ENCODE results near the gene RALA. TPM values are rescaled to one million over a fixed set of nuclear protein-coding genes. Genes with fewer than 3 reads are reported as not detected.

The RALA gene
- polyA plus RNA-seq, 1 donor (not counting 4 experiments of a cell fraction or from before 2014, with no cell fraction given) = 64.6 TPM

GRCh38 chr7:39609113-39609934 is 14.0 kb upstream of the RALA start:
- Histone ChIP-seq H3K4me1 (ENCODE audit: control insufficient read depth, extremely low read depth, insufficient read depth, low read length) (peaks cover 56% of the 10 kb centered on the region), H3K9me1 (ENCODE audit: control insufficient read depth, extremely low read depth, insufficient read depth, low read length) (no peaks in the 10 kb centered on the region), H3K9me3 (ENCODE audit: control insufficient read depth, low read depth, low read length) (no peaks in the 10 kb centered on the region), H3K36me3 (ENCODE audit: control insufficient read depth in 2 of 2, extremely low read depth in 1 of 2, insufficient read depth in 2 of 2, low read length in 2 of 2) (no peaks in the 10 kb centered on the region), H3K27ac (ENCODE audit: control insufficient read depth, insufficient read depth, low read length) (peak overlapping the region; percentile 86), H2AFZ (ENCODE audit: control insufficient read depth, low read length) (peak overlapping the region; percentile 72), H3K4me3 (ENCODE audit: control insufficient read depth in 2 of 3, extremely low read depth in 1 of 3, insufficient read depth in 2 of 3, low read depth in 1 of 3, low read length in 3 of 3) (peak overlapping the region; percentile 4 to 29 (median 16)), H3K79me2 (ENCODE audit: control insufficient read depth, insufficient read depth, low read length) (no peaks in the 10 kb centered on the region), H3K9ac (ENCODE audit: control insufficient read depth, extremely low read depth, insufficient read depth, low read length) (peak overlapping the region; percentile 74), H3K27me3 (ENCODE audit: control insufficient read depth, extremely low read depth, insufficient read depth, low read length) (no peaks in the 10 kb centered on the region), H4K20me1 (ENCODE audit: control insufficient read depth, extremely low read depth, insufficient read depth, low read length) (no peaks in the 10 kb centered on the region), H3K4me2 (ENCODE audit: control insufficient read depth, extremely low read depth, insufficient read depth, low read depth, low read length) (peak overlapping the region; percentile 64)
- FAIRE-seq = peak; percentile 44
- dilution Hi-C loops (cut with MboI; ENCODE audit: extremely low pct_ligation_motif_present, low sequenced_read_pairs) = no loop called here
- no peak for DNase-seq (ENCODE audit: low read depth, low spot score)
- TF ChIP-seq CTCF (optimal IDR thresholded peaks at IDR 0.05 in 1 of 3, IDR thresholded peaks at IDR 0.05 in 1 of 3, conservative IDR thresholded peaks at IDR 0.05 in 1 of 3; ENCODE audit: extremely low read depth in 1 of 3, insufficient read depth in 2 of 3, low read length in 3 of 3) = no peak
- TF ChIP-seq EZH2 (IDR thresholded peaks at IDR 0.05; ENCODE audit: low read length) = no peak

GRCh38 chr7:39609935-39610263 is 13.5 kb upstream of the RALA start:
- Histone ChIP-seq H3K9me1 (ENCODE audit: control insufficient read depth, extremely low read depth, insufficient read depth, low read length) (no peaks in the 10 kb centered on the region), H3K4me3 (ENCODE audit: control insufficient read depth in 2 of 3, extremely low read depth in 1 of 3, insufficient read depth in 2 of 3, low read depth in 1 of 3, low read length in 3 of 3) (peak overlapping the region; percentile 4 to 29 (median 16)), H3K4me1 (ENCODE audit: control insufficient read depth, extremely low read depth, insufficient read depth, low read length) (peaks cover 55% of the 10 kb centered on the region), H3K9ac (ENCODE audit: control insufficient read depth, extremely low read depth, insufficient read depth, low read length) (peak overlapping the region; percentile 74), H3K27ac (ENCODE audit: control insufficient read depth, insufficient read depth, low read length) (peak overlapping the region; percentile 86), H3K27me3 (ENCODE audit: control insufficient read depth, extremely low read depth, insufficient read depth, low read length) (no peaks in the 10 kb centered on the region), H3K4me2 (ENCODE audit: control insufficient read depth, extremely low read depth, insufficient read depth, low read depth, low read length) (peak overlapping the region; percentile 64), H2AFZ (ENCODE audit: control insufficient read depth, low read length) (peak overlapping the region; percentile 72), H3K79me2 (ENCODE audit: control insufficient read depth, insufficient read depth, low read length) (no peaks in the 10 kb centered on the region), H3K36me3 (ENCODE audit: control insufficient read depth in 2 of 2, extremely low read depth in 1 of 2, insufficient read depth in 2 of 2, low read length in 2 of 2) (no peaks in the 10 kb centered on the region), H3K9me3 (ENCODE audit: control insufficient read depth, low read depth, low read length) (no peaks in the 10 kb centered on the region), H4K20me1 (ENCODE audit: control insufficient read depth, extremely low read depth, insufficient read depth, low read length) (no peaks in the 10 kb centered on the region)
- FAIRE-seq (peak; percentile 49), DNase-seq (ENCODE audit: low read depth, low spot score) (no peak)
- dilution Hi-C loops (cut with MboI; ENCODE audit: extremely low pct_ligation_motif_present, low sequenced_read_pairs) = no loop called here
- TF ChIP-seq CTCF (optimal IDR thresholded peaks at IDR 0.05 in 1 of 3, IDR thresholded peaks at IDR 0.05 in 1 of 3, conservative IDR thresholded peaks at IDR 0.05 in 1 of 3; ENCODE audit: extremely low read depth in 1 of 3, insufficient read depth in 2 of 3, low read length in 3 of 3) (no peak), EZH2 (IDR thresholded peaks at IDR 0.05; ENCODE audit: low read length) (no peak)
